ENCODE measurements around the gene MAP2K2. TPM values are rescaled to one million over a fixed set of nuclear protein-coding genes. Genes with fewer than 3 reads are reported as not detected.

Gene MAP2K2
- total RNA-seq, 2 donors from 2014 or later = 191 TPM

DNA sequence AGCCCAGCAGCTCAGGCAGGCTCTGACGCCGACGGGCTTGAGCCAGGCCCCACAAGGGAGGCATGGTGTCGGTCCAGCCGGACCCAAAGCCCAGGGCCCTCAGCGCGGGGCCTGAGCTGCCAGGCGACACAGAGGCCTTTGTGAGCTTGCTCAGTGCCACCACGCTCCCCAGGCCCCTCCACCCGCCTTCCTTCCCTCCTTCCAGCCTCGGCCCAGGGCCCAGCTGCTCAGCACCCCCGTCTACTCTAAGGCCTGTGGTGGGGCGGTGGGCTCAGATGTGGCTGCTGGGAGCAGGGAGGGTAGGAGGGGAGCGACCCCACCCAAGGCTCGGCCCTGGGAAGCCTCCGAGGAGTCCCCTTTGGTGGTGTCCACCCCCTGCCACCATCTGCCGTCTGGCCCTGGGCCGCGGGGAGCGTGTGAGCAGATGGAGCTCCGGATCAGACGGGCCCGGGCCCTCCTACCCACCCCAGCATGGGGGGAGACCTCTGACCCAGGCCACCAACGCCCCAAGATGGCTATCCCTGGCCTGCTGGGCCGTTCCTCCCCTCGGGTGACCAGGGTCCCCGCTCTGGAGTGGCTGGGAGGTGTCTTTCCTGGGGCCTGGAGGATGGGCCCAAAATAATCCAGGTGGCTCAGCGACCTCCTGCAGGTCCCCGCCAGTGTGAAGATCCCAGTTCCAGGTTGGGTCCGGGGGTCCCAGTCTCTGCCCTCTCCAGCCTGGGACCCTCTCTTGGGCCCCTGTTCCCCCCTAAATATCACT is 65.0 kb downstream of the MAP2K2 start:
- no peak for DNase-seq
- H3K36me3 ChIP-seq (ENCODE audit: control insufficient read depth, insufficient read depth, low read length) = peaks cover 14% of the 10 kb centered on the region
- H3K4me1 ChIP-seq (ENCODE audit: control insufficient read depth, insufficient read depth, low read length) = no peaks in the 10 kb centered on the region
- H3K27ac Mint-ChIP-seq = no peak overlapping the region
- no peaks in the 10 kb centered on the region for H3K9me3 ChIP-seq (ENCODE audit: control insufficient read depth, low read length)
- no peaks in the 10 kb centered on the region for H3K27me3 ChIP-seq (ENCODE audit: control insufficient read depth, insufficient read depth, low read length, poor library complexity, severe bottlenecking)
- peaks cover 3% of the 10 kb centered on the region for H3K4me1 Mint-ChIP-seq
- TF ChIP-seq, protein P1, sequence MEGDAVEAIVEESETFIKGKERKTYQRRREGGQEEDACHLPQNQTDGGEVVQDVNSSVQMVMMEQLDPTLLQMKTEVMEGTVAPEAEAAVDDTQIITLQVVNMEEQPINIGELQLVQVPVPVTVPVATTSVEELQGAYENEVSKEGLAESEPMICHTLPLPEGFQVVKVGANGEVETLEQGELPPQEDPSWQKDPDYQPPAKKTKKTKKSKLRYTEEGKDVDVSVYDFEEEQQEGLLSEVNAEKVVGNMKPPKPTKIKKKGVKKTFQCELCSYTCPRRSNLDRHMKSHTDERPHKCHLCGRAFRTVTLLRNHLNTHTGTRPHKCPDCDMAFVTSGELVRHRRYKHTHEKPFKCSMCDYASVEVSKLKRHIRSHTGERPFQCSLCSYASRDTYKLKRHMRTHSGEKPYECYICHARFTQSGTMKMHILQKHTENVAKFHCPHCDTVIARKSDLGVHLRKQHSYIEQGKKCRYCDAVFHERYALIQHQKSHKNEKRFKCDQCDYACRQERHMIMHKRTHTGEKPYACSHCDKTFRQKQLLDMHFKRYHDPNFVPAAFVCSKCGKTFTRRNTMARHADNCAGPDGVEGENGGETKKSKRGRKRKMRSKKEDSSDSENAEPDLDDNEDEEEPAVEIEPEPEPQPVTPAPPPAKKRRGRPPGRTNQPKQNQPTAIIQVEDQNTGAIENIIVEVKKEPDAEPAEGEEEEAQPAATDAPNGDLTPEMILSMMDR (conservative IDR thresholded peaks at IDR 0.05) = no peak
- H3K9ac ChIP-seq (ENCODE audit: extremely low read depth, low read length, poor library complexity, severe bottlenecking) = no peak overlapping the region
- H3K27me3 Mint-ChIP-seq (ENCODE audit: insufficient read depth) = no peaks in the 10 kb centered on the region
- peaks cover 27% of the 10 kb centered on the region for H3K36me3 Mint-ChIP-seq (ENCODE audit: low read depth)
- H3K4me3 Mint-ChIP-seq = no peak overlapping the region
- H3K4me3 ChIP-seq (ENCODE audit: low read length) = no peak overlapping the region
- H3K27ac ChIP-seq (ENCODE audit: low read depth, low read length) = peak overlapping the region; percentile 89
- WGBS, 2 experiments (ENCODE audit: insufficient coverage in 1 of 2, insufficient read length in 1 of 2) = 90 to 93% methylated on average over 10 to 30 of the region's 30 CpGs
- H3K9me3 Mint-ChIP-seq = no peaks in the 10 kb centered on the region

GRCh38 chr19:4057931-4058692 is 65.8 kb downstream of the MAP2K2 start:
- H3K9ac ChIP-seq (ENCODE audit: extremely low read depth, low read length, poor library complexity, severe bottlenecking) = no peak overlapping the region
- H3K27ac ChIP-seq (ENCODE audit: low read depth, low read length) = peak overlapping the region; percentile 89
- Mint-ChIP-seq H3K9me3 (no peaks in the 10 kb centered on the region), H3K27me3 (ENCODE audit: insufficient read depth) (no peaks in the 10 kb centered on the region), H3K36me3 (ENCODE audit: low read depth) (peaks cover 33% of the 10 kb centered on the region), H3K27ac (no peak overlapping the region), H3K4me3 (no peak overlapping the region), H3K4me1 (no peaks in the 10 kb centered on the region)
- 92% methylated on average over 10 to 22 of the region's 22 CpGs for WGBS, 2 experiments (ENCODE audit: insufficient coverage in 1 of 2, insufficient read length in 1 of 2)
- DNase-seq = no peak
- H3K36me3 ChIP-seq (ENCODE audit: control insufficient read depth, insufficient read depth, low read length) = peaks cover 18% of the 10 kb centered on the region
- no peak overlapping the region for H3K4me3 ChIP-seq (ENCODE audit: low read length)
- no peaks in the 10 kb centered on the region for H3K27me3 ChIP-seq (ENCODE audit: control insufficient read depth, insufficient read depth, low read length, poor library complexity, severe bottlenecking)
- no peaks in the 10 kb centered on the region for H3K4me1 ChIP-seq (ENCODE audit: control insufficient read depth, insufficient read depth, low read length)
- TF ChIP-seq, protein P1 (conservative IDR thresholded peaks at IDR 0.05) = no peak
- H3K9me3 ChIP-seq (ENCODE audit: control insufficient read depth, low read length) = no peaks in the 10 kb centered on the region

DNA sequence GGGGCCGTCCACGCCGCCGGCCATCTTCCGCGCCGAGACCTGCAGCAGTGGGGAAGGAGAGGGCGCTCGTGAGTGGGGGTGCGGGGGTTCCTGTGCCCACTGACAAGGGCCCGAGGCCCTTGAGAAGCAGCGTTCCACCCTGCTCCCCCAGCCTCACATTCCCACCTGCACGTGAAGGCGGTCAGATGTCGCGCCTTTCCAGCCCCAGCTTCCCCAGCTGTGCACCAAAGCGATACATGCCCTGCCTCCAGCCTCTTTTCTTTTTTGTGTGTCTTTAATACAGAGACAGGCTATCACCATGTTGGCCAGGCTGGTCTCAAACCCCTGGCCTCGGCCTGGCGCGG is 68.7 kb downstream of the MAP2K2 start:
- Mint-ChIP-seq H3K9me3 (no peaks in the 10 kb centered on the region), H3K36me3 (ENCODE audit: low read depth) (peaks cover 50% of the 10 kb centered on the region), H3K4me1 (no peaks in the 10 kb centered on the region), H3K27me3 (ENCODE audit: insufficient read depth) (no peaks in the 10 kb centered on the region), H3K27ac (no peak overlapping the region), H3K4me3 (no peak overlapping the region)
- Histone ChIP-seq H3K36me3 (ENCODE audit: control insufficient read depth, insufficient read depth, low read length) (peaks cover 16% of the 10 kb centered on the region), H3K27ac (ENCODE audit: low read depth, low read length) (no peak overlapping the region), H3K4me1 (ENCODE audit: control insufficient read depth, insufficient read depth, low read length) (no peaks in the 10 kb centered on the region), H3K27me3 (ENCODE audit: control insufficient read depth, insufficient read depth, low read length, poor library complexity, severe bottlenecking) (no peaks in the 10 kb centered on the region), H3K9ac (ENCODE audit: extremely low read depth, low read length, poor library complexity, severe bottlenecking) (no peak overlapping the region), H3K9me3 (ENCODE audit: control insufficient read depth, low read length) (no peaks in the 10 kb centered on the region), H3K4me3 (ENCODE audit: low read length) (no peak overlapping the region)
- DNase-seq = no peak
- TF ChIP-seq, protein P1 (conservative IDR thresholded peaks at IDR 0.05) = no peak
- 97 to 99% methylated on average over 20 of the region's 20 CpGs for WGBS, 2 experiments (ENCODE audit: insufficient coverage in 1 of 2, insufficient read length in 1 of 2)
